Measurements from ENCODE around the gene ANGPTL8. TPM values are rescaled to one million over a fixed set of nuclear protein-coding genes. Genes with fewer than 3 reads are reported as not detected.

The ANGPTL8 gene
- total RNA-seq, 4 donors from 2014 or later, result 2.0 TPM; not detected in 3

DNA sequence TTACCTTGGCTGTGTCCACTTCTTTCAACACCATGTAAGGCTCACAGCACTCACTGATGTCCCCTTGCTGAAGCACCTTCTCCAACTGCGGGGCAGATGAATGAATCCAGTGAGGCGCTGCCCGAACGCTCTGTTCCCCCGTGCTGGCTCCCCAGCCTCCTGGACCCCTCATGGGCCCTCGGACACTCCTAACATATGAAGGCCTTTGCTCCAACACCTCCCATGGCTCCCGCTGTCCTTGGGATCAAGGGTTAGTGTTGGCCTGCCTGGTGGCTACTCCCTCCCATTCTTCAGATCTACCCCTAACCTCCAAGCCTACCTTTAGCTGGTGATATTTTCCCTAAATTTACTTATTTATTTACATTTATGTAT lies 4.4 kb downstream of the ANGPTL8 start:
- Histone ChIP-seq H3K27ac (peak overlapping the region in 2 of 4 donors; percentile 62 to 66), H3K9me3 (peaks cover 0 to 9% (median 0%) of the 10 kb centered on the region in 3 donors), H3K4me1 (peaks cover 0 to 40% (median 6%) of the 10 kb centered on the region in 3 donors), H3K27me3 (no peaks in the 10 kb centered on the region), H3K36me3 (peaks cover 0 to 63% of the 10 kb centered on the region in 2 donors), H3K4me3 (no peak overlapping the region)
- WGBS, 2 donors (ENCODE audit: low coverage in 1 of 2), result 93% methylated on average over 4 of the region's 7 CpGs; no CpG with 5 or more reads in 1 of the 2 donors
- TF ChIP-seq, protein P1, sequence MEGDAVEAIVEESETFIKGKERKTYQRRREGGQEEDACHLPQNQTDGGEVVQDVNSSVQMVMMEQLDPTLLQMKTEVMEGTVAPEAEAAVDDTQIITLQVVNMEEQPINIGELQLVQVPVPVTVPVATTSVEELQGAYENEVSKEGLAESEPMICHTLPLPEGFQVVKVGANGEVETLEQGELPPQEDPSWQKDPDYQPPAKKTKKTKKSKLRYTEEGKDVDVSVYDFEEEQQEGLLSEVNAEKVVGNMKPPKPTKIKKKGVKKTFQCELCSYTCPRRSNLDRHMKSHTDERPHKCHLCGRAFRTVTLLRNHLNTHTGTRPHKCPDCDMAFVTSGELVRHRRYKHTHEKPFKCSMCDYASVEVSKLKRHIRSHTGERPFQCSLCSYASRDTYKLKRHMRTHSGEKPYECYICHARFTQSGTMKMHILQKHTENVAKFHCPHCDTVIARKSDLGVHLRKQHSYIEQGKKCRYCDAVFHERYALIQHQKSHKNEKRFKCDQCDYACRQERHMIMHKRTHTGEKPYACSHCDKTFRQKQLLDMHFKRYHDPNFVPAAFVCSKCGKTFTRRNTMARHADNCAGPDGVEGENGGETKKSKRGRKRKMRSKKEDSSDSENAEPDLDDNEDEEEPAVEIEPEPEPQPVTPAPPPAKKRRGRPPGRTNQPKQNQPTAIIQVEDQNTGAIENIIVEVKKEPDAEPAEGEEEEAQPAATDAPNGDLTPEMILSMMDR (IDR thresholded peaks at IDR 0.05), result no peak
- no peak for TF ChIP-seq POLR2A (IDR thresholded peaks at IDR 0.05)
- TF ChIP-seq POLR2AphosphoS5 (IDR thresholded peaks at IDR 0.05), result no peak
- peak; percentile 20 for ATAC-seq

GRCh38 chr19:11244846-11245589 lies 5.6 kb downstream of the ANGPTL8 start:
- Histone ChIP-seq H3K36me3 (peaks cover 0 to 62% of the 10 kb centered on the region in 2 donors), H3K4me3 (no peak overlapping the region), H3K4me1 (peaks cover 0 to 40% (median 6%) of the 10 kb centered on the region in 3 donors), H3K27ac (peak overlapping the region in 2 of 4 donors; percentile 6 to 7), H3K9me3 (no peaks in the 10 kb centered on the region), H3K27me3 (no peaks in the 10 kb centered on the region)
- ATAC-seq, result no peak
- TF ChIP-seq, protein P1 (IDR thresholded peaks at IDR 0.05), result no peak
- 76 to 80% methylated on average over 3 to 4 of the region's 5 CpGs for WGBS, 2 donors (ENCODE audit: low coverage in 1 of 2)

- Histone ChIP-seq H3K9me3 (no peaks in the 10 kb centered on the region), H3K27me3 (no peaks in the 10 kb centered on the region), H3K4me3 (no peak overlapping the region), H3K36me3 (peaks cover 0 to 62% of the 10 kb centered on the region in 2 donors), H3K4me1 (peaks cover 0 to 40% (median 6%) of the 10 kb centered on the region in 3 donors), H3K27ac (peak overlapping the region in 3 of 4 donors; percentile 2 to 65 (median 42))
- ATAC-seq, result no peak
- 76 to 95% methylated on average over 3 to 7 of the region's 11 CpGs for WGBS, 2 donors (ENCODE audit: low coverage in 1 of 2)
- TF ChIP-seq EP300 (IDR thresholded peaks at IDR 0.05) (no peak), POLR2AphosphoS5 (IDR thresholded peaks at IDR 0.05) (no peak), POLR2A (IDR thresholded peaks at IDR 0.05) (no peak)
- TF ChIP-seq, protein P1 (IDR thresholded peaks at IDR 0.05), result no peak
These were observed 7.5 kb downstream of the ANGPTL8 start for GRCh38 chr19:11246941-11247340.

DNA sequence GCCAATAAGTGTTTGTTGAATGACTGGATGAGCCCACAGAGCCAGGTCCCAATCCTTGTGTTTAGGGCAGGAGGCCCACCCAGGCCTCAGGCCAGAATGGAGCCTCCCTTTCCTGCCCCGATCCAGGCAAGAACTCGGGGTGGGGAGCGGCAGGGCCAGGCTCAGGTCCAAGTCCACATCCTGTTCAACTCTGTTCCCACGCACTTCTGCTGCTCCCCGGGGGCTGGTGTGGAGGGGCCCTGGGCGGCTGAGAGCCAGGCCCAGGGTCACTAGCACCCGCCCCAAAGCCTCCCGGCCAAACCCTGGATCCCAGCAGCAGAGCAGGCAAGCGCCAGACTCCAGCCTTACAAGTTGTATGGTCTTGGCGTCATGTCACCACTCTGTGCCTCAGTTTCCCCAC lies 8.0 kb downstream of the ANGPTL8 start:
- ATAC-seq, result peak; percentile 75
- no peak for TF ChIP-seq POLR2AphosphoS5 (IDR thresholded peaks at IDR 0.05)
- TF ChIP-seq, protein P1 (IDR thresholded peaks at IDR 0.05), result no peak
- no peak for TF ChIP-seq POLR2A (IDR thresholded peaks at IDR 0.05)
- TF ChIP-seq EP300 (IDR thresholded peaks at IDR 0.05), result no peak
- peak overlapping the region in 3 of 4 donors; percentile 42 to 74 (median 65) for H3K27ac ChIP-seq
- H3K4me3 ChIP-seq, result no peak overlapping the region
- peaks cover 0 to 44% (median 6%) of the 10 kb centered on the region in 3 donors for H3K4me1 ChIP-seq
- WGBS, 2 donors (ENCODE audit: low coverage in 1 of 2), result 71% methylated on average over 1 of the region's 10 CpGs; no CpG with 5 or more reads in 1 of the 2 donors
- peaks cover 0 to 62% of the 10 kb centered on the region in 2 donors for H3K36me3 ChIP-seq
- no peaks in the 10 kb centered on the region for H3K27me3 ChIP-seq
- no peaks in the 10 kb centered on the region for H3K9me3 ChIP-seq

- Histone ChIP-seq H3K36me3 (peaks cover 0 to 62% of the 10 kb centered on the region in 2 donors), H3K27ac (peak overlapping the region in 3 of 4 donors; percentile 42 to 74 (median 65)), H3K27me3 (no peaks in the 10 kb centered on the region), H3K4me3 (no peak overlapping the region), H3K9me3 (no peaks in the 10 kb centered on the region), H3K4me1 (peaks cover 0 to 49% (median 6%) of the 10 kb centered on the region in 3 donors)
- 57 to 80% methylated on average over 4 to 6 of the region's 14 CpGs for whole genome bisulfite sequencing, 2 donors (ENCODE audit: low coverage in 1 of 2)
- no peak for TF ChIP-seq POLR2A (IDR thresholded peaks at IDR 0.05)
- TF ChIP-seq, protein P1 (IDR thresholded peaks at IDR 0.05), result no peak
- TF ChIP-seq EP300 (IDR thresholded peaks at IDR 0.05), result no peak
- TF ChIP-seq POLR2AphosphoS5 (IDR thresholded peaks at IDR 0.05), result no peak
- ATAC-seq, result no peak
These were observed 8.5 kb downstream of the ANGPTL8 start for GRCh38 chr19:11247934-11248333.

All from gastroesophageal sphincter (tissue), 4 donors.